Activated CD4-positive, alpha-beta T cell treated with anti-CD3 and anti-CD28 coated beads, Interleukin-2, amount 50 U/mL, for 48 hours (primary cell): Measurements from ENCODE around the gene SLC9A3.
"Not testable (repeated sequence)": the region's sequence is repeated elsewhere in the genome, so short reads cannot be mapped to it uniquely, and the experiment has no call there.

ENCODE experiments used
- DNase-seq, 2 experiments: peaks; one replicate each; pipeline ENCODE4 v3.0.0-alpha.2; 2020

SLC9A3 gene

DNA sequence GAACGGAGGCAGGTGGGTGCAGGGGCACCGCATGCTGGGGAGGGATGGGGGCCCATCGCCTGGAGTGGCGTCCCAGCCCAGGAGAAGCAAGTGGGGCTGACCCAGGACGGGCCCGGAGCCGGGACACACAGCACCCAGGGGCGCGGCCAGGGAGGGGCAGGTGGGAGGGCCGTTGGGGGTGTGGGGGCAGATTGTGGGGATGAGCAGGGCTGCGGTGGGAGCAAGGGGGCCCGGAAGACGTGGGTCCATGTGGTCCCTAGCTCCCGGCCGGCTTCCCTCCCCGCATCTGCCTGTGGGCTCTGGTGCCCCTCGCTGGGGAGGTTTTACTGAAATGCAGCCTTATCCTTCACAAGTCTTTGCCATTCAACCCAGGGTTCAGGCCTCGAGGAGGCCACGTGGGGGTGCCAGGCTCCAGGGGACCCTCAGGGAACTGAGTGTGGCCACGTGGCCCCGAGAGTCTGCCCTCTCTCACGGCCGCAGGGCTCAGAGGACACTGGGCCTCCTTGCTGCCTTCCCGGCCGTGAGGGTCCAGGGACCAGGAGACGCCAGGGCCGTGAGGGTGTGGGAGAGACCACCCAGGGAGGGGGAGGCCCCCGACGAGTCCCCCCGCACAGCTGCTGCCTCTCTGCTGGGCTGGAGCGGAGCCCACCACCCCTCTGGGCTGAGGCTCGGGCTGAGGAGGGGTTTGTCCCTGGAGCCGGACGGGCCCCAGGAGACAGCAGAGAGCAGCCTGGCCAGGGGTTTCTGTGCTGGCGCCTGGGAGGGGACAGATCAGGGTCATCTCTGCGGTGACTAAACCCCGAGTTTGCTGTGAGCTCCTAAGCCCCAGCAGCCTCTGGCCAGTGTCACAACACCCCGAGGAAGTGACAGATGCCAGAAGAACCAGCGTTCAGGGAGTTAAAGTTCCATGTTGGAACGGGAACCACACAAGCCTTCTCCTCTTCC lies 35.2 kb downstream of the SLC9A3 start:
- DNase-seq: no peak

DNA sequence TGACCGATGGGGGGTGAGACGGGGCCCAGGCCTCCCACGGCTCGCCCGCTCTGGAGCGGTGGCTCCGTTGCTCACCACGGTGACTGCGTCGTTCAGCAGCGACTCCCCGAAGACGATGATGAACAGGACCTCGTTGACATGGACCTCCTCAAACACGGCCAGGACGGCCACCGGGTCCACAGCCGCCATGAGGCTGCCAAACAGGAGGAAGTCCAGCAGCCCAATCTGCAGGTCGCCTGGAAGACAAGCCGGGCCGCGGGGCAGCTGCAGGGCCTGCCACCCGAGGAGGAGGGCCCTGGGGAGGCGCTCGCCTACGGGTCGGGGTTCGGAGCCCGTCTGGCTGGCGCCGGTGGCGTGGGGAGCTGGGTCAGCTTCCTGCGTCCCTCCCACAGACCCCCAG lies 36.0 kb downstream of the SLC9A3 start:
- no peak for DNase-seq

DNA sequence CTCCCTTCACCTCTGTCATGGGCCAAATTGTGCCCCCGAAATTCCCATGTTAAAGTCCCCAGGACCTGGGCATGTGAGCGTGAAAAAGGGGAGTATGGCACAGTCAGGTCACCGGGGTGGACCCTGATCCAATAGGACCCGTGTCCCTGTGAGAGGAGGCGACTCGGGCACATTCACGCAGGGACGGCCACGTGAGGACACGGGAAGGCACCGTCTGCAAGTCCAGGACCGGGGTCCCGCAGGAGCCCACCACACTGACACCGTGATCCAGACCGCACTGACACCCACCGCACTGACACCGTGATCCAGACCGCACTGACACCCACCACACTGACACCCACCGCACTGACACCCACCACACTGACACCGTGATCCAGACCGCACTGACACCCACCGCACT lies 37.7 kb downstream of the SLC9A3 start:
- DNase-seq: not testable (repeated sequence)

DNA sequence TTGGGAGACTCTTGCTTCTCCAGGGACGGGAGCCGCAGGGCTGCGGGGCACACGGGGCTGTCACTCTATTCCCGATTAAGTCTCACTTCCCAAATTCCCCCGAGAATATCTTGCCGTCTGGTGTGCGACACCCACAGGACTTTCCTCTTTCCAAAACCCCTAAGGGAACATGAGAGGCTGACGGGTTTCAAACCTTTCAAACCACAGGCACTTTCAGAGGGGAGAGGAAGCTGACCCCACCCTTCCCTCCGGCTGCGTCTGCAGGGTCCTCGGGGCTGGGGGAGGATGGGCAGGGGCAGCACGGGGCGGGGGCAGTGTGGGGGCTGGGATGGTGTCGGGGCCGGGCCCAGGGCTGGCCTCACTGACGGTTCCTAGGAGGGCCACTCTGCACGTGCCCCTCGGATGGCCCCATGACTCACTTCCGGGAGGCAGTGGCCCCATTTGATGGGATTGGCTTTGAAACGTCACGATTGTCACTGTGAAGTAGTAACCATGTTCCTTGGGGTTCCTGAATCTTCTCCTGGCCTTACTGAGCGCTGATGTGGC lies 38.2 kb downstream of the SLC9A3 start:
- DNase-seq: no peak

DNA sequence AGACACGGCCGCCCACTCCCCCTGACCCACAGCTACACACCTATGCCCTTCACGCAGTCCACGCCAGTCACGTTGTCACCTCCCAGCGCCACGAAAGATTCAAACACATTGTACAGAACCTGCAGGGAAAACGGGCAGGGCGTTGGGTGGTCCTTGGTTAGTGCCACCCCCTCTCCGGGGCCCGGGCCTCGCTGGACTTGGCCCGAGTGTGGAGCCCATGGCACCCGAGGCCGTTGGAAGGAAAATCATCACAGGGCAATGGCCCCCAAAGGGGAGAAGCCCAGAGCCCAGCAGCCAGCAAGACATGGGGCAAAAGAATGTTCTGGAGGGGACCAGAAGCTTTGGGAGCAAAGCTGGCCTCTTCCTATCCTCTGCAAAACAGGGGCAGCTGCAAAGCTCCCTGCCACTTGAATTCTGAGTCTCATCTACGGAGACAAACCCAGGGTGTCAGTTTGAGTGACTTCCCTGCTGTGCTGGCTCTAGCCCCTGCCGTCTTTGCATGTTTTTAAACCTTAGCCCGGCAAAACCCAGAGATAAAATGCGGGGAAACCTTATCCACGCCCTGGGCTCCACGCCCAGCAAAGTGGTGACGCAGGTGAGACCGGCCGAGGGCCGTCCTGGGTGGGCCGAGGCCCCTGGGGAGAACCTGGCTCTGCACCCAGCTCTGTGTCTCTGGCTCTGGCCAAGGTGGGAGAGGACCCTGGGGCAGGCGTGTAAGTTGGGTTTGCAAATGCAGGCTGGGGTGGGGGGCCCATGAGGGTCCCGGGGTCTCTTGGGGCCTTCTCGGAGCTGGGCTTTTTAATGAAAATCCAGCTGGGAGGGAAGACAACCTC lies 38.9 kb downstream of the SLC9A3 start:
- DNase-seq: no peak

DNA sequence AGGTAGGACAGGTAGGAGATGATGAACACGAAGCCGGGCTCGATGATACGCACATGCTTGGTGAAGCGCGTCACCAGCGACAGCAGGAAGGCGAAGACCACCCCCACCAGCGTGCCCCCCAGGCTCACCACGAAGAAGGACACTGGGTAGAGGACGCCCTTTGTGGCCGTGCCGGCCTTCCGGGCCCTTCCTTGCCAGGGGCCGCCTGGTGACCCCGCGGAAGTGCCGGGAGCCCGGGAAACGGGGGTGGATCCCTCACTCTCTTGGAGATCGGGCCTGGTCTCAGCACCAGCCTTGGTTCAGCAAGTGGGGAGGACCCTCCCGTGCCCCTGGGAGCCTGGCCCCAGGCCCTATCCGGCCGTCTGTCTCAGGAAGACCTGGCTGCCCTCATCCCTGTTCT lies 39.7 kb downstream of the SLC9A3 start:
- DNase-seq: no peak

DNA sequence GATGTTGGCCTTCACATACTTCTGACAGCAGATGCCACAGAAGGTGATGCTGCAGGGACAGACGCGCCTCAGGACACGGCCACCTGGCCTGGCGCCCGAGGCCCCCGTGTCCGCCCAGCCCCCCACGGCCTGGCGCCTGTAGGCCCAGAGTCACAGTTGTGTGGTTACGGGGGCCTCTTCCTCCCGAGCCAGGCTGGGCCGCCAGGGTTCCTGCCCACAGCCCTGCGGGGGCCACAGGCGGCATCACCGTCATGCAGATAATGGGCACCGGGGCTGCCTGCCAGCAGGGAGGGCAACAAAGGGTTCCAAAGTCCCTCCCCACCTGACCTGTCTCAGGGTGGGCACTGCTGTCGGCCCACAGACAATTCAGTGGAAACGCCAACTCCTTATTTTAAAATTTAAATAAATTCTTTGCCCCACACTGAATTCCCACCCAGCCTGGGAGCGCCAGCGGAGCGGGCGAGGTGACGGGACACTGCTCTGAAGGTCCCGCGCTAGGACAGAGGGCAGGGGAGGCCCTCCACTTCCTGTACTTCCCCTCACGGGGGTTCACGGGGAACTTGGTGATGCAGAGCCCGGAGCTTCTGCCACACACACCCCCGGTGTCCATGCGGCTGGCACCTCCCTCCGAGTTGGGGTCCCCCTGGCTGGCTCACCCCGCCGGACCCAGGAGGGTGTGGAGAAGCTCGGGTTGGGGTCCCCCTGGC lies 40.7 kb downstream of the SLC9A3 start:
- no peak for DNase-seq

DNA sequence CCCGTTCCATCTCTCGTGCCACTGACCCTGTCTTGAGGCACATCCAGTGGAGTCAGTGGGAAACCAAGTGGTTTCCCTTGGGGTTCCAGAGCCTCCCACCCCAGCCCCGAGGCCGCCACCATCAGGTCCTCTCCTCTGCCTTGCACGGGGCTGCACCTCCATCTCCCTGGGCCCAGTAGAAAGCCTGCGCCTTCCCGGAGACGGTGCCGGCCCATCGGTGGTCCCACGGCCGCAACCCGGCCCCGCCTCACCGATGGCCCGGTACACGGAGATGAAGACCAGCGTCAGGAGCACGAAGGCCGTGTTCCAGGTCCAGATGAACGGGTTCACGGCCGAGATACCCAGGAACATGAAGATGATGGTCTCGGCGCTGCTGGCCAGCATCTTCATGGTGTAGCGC lies 41.2 kb downstream of the SLC9A3 start:
- no peak for DNase-seq

DNA sequence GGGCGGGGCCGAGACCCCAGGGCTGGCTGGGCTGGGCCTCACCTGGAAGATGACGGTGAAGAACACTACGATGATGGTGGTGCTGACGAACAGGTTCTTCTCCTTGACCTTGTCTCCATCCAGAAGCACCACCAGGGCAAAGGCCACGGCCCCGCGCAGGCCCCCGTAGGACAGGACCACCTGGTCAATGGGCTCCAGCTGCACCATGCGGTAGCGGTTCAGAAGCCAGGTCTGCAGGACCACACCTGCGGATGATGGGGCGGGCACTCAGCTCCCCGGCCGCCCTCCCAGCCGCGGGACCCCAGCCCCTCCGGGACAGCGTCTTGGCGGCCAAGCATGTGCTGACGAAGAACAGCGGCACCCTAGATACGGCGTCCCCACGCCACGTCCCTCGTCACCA lies 41.7 kb downstream of the SLC9A3 start:
- no peak for DNase-seq

DNA sequence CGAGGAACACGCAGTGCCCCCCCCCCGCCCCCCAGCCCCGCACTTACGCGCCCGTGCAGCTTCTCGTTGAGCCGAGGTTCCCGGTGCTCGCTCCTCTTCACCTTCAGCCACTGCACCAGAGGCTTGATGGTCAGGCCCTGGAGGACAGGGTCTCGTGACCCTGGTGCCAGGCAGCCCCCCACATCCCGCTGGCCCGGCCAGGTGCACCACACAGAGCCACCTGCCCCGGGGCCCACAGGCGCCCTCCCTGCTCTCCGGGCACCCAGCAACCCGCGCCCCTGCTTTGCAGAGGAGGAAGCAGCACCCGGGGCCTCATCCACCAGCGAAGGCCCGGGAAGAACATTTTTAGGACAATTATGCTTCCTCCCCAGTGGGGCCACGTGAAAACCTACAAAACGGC lies 42.2 kb downstream of the SLC9A3 start:
- no peak for DNase-seq

DNA sequence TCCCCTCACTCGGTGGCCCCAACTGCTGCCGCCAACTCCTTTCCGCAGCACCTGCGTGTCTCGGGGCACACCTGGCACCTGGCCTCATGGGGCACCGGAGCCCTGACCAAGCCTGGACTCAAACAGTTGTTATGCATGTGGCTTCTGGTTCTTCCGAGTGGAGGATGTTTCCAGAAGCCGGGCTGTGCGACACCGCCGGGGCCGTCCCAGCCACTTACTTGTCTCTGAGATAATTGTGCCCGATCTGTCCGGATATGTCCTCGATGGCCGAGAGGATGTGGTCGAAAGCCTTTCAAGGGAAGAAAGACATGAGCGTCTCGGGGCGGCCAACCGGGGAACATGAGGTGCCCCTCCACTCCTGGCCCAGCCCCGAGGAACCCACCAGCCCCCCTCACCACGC lies 42.9 kb downstream of the SLC9A3 start:
- DNase-seq: no peak

DNA sequence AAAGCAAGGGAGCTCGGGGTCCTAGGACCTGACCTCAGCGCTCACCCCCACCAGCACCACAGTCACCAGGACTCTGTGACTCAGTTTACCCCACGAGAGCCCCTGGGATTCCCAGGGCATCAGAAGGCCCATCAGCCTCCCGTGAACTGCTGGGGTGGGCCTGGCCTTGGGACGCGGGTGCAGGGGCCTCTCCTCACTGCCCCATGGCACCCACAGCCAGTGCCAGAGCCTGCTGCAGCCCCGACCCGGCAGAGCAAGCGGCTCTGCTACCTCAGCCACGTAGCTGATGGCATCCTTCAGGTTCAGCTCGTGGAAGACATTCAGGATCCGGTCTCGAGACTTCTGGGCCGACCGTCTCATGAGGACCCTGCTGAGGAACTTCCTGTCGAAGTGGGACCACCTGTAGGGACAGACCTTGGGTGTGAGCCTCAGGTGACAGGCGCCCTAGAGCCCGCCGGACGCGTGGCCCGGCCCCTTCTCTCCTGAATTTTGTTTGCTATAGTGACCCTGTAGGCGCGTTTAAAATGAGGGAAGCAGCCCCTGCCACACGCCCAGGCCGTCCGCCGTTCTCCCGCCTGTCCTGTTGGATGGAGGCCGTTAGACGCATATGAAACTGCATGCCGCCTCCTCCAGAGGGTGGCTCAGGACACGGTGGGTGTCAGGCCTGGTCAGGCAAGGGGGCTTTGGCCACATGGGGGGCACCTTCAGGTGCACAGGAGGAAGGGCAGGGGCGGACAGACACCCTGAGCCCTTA lies 44.5 kb downstream of the SLC9A3 start:
- no peak for DNase-seq

DNA sequence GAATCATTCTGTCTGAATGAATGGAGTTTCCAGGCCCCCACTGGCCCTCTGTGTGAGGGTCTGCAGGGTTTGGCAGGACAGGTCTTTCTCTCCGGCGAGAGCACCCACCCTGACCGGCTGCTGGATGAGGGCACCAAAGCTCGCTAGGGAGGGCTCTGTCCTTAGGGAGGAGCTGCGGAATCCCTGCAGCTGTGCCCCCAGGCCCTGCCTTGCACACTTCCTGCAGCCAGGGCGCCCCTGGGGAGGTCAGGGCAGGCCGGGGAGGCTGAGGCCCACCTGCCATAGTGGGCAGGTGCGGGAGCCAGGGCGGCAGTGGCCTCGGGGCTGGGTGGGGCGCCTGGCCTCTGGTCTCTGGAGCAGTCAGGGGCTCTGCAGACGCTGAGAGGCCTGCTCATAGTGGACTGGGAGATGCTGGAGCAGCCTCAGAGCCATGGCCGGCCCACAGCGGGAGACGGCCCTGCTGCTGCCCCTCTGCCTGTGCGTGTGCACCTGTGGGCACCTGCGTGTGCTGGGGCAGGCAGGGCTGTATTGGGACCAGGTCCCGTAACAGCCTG lies 45.2 kb downstream of the SLC9A3 start:
- DNase-seq: no peak

DNA sequence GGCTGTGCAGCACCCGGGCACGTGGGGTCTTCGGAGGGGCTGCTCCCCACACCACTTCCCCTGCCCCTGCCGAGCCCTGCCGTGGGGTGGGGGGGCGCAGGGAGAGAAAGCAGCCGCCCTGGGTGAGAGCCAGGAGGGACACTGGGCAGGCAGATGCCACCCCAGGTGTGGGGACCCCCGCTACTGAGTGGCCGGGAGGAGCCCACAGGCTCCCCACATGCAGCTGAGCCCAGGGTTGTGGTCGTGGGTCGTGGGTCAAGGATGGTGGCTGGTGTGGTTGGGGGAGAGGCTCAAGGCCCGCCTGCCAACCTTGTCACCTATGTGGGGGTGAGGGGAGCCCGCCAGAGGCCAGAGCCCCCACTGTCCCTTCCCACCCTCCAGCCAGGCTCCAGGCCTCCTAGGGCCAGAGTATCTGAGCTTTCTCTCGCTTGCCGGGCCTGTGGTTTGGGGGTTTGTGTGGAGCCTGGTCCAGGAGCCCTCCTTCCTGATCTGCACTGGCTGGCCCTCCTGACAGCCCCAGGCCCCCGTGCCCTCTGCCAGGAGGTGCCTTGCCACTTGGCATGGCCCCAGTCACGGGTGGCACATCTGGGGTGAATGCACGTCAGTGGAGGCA lies 45.8 kb downstream of the SLC9A3 start:
- DNase-seq: no peak

DNA sequence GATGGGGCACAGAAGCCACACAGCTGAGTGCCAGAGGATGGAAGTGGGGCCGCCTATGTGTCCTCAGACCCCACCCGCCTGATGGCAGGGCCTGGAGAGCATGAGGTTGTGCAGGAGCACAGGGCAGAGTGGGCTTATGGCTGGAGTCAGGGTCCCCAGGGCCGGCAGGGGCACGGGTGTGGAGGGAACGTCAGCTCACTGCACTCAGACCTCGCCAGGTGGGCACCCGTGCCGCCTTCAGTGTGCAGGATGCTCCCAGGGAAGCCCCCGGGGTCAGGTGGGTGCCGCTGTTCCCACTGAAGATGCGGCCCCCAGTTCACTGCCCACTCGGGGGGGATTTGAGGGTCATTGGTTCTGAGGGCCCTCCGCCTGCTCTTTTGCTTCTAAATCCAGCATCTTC lies 46.4 kb downstream of the SLC9A3 start:
- DNase-seq: no peak

DNA sequence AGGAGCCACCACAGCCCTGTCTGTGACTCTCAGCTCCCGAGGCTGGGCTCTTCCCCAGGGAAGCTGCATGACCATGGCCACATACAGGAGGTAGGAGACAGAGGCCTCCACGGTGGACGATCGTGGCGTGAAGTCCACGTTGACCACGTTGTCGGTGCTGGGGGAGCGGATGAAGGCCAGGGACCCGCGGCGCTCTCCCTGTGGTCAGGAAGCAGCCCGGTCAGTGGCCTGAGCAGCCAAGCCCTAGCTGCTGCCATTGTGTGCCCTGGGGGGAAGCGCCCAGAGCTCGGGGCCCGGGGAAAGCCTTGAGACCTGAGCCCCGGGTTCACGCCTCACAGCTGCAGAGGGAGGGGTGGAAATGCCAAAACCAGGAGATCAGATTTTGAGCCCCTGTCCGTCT lies 47.0 kb downstream of the SLC9A3 start:
- no peak for DNase-seq

DNA sequence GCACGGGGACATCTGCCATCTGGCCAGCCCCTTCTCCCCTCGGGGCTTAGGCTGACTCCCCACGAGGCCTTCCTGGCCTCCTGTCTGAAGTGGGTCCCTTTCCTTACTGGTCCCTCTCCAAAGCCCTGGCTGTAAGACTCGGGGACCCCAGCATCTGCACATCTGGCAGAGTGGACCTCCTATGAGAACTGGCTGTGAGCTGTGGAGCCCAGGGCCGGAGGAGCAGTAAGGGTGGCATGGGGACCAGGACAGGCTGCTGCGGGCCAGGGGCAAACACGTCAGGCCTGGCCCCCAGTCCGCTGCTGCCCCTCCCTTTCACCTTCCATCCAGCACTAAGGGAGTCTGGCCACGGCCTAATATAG lies 47.5 kb downstream of the SLC9A3 start:
- no peak for DNase-seq

DNA sequence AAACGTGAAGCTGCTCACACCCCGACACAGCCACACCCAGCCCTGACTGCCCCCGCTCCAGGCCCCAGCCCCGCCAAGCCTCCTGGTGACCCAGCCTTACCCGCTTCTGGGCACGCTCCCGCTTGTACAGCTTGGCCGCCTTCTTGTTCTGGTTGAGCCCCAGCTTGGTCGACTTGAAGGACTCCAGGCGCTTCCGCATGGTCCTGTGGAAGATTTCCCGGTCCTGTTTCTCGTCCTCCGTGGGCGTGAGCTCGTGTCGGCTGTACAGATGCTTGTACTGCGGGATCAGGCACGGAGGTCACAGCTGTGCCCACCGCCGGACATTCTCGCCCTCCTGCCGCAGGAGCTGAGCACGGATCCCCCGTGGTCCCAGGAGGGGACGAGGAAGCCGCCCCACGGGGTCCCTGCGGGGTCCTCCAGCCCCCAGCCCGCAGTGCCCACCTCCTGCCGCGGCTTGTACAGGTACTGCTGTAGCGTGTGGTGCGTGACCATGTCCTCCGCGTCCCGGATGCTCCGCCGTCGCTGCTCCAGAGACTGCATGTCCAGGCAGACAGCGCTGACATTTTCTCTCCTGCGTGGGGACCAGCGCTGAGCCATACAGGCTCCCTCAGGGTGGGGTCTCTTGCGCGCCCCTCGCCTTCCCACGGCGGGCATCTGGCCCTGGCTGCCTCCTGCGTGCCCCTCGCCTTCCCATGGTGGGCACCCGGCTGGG lies 48.0 kb downstream of the SLC9A3 start:
- no peak for DNase-seq

DNA sequence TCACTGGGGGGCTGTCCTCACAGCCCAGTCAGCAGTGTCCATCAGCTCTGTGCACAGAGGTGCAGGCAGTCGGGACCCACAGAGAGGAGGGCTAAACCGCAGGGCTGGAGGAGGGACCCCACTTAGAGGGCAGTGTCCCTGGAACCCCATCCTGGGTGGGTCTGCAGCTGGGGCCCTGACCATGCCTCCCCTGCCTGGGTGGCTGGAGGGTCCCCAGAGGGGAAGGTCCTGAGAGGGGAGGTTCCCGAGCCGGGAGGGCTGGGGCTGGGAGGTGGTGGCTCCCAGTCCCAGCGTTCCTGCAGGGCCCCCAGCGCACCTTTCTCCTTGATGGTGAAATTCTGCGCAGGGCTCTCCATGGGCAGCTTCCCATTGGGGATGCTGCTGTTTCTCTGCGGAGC lies 48.5 kb downstream of the SLC9A3 start:
- no peak for DNase-seq

DNA sequence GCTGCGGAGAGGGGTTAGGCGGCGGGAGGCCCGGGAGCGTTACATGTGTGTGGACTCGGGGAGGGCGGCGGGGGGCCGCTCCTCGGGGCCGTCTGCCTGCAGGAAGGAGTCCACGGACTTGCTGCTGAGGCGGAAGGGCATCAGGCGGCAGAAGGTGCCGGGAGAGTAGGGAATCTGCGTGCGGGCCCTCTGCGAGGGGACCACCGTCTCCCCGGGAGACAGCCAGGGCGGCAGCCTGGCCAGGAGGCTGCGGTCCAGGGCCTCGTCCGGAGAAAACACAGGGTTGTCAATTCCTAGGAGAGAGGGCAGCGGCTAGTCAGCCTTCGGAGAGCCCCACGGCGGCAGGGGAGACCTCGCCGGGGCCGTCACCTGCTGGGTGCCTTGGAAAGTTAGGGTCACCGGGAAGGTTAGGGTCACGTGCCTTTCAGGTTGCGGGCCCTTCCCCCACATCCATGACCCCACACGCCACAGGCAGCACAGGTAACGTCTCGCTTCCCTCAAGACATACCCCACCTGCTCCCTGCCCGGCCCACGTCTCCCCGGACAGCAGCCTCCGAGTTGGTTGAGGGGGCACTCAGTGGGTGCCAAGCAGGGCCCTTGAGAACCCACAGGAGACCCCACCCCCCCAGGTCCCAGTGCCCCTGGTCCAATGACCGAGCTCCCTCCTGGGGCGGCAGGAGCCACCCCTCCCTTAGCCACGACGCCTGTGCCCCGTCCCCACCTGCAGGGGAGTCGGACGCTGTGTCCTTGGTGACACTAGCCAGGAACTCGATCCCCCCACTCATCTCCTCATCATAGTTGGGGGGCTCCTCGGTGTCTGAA lies 49.2 kb downstream of the SLC9A3 start:
- peak; percentile 24 to 30 for DNase-seq
